ENCODE results near the gene LECT2. TPM values are rescaled to one million over a fixed set of nuclear protein-coding genes. Genes with fewer than 3 reads are reported as not detected.

The LECT2 gene
- total RNA-seq, 1 experiment from 2014 or later: not detected

Other genes starting within 250 kb of the LECT2 start
- 2.8 TPM for gene SLC25A48, start 120.3 kb downstream of the LECT2 start, total RNA-seq (2021; ENCODE audit: unreplicated experiment)
- not detected for gene IL9, start 59.1 kb downstream of the LECT2 start, total RNA-seq (2021; ENCODE audit: unreplicated experiment)
- gene TGFBI, start 74.0 kb upstream of the LECT2 start, total RNA-seq (2021; ENCODE audit: unreplicated experiment): 0.64 TPM
- gene SMAD5, start 177.9 kb upstream of the LECT2 start, total RNA-seq (2021; ENCODE audit: unreplicated experiment): 64.3 TPM
- gene SMIM32, start 238.2 kb upstream of the LECT2 start, total RNA-seq (2021; ENCODE audit: unreplicated experiment): not detected

Data from HCT116 (cell line).